Endothelial cell of umbilical vein (primary cell): ENCODE measurements around the gene AAGAB. TPM values are rescaled to one million over a fixed set of nuclear protein-coding genes. Genes with fewer than 3 reads are reported as not detected.

ENCODE experiments used
- BruUV-seq: library from RNA; stranded (reverse); fragments of 400-500 nt; replicated peaks from 2 replicates; lab custom pipeline; 2021; lab: Mats Ljungman, UMichigan
- CTCF ChIA-PET: fragments of 300-600, 350-600 bp; sonication (Branson Sonifier 250); formaldehyde crosslinking; loops from one replicate; lab custom pipeline; 2021; ENCODE audit warnings: antibody characterized with exemption, inconsistent platforms; lab: Charles Lee
- POLR2A ChIA-PET: fragments of 300-600, 350-600 bp; sonication (Branson Sonifier 250); formaldehyde crosslinking; loops from one replicate; lab custom pipeline; 2021; ENCODE audit warnings: antibody characterized with exemption, inconsistent platforms; lab: Charles Lee
- DNase-seq: peaks from one replicate; pipeline ENCODE4 v3.0.0-alpha.2; 2011; ENCODE audit warnings: low read depth, low spot score
- FAIRE-seq: peaks from 2 replicates; lab custom pipeline; 2011; peaks lifted over from hg19 to GRCh38; lab: Jason Lieb, UNC
- H2AFZ ChIP-seq: 2 replicates; pipeline ENCODE4 v1.6.0; 2012; ENCODE audit warnings: low read depth, low read length, control low read depth, inconsistent platforms
- H3K27ac ChIP-seq: 2 replicates; pipeline ENCODE4 v1.5.1; 2011; ENCODE audit warnings: low read depth, mild to moderate bottlenecking, control low read depth, low read length, moderate library complexity; ENCODE audit not compliant: insufficient read depth
- H3K27me3 ChIP-seq, 2 experiments: 2 replicates each; pipeline versions ENCODE4 v1.6.0 to v1.6.1; 2011; ENCODE audit warnings: low read length in 2 of 2, mixed read lengths in 1 of 2; ENCODE audit not compliant: control insufficient read depth in 2 of 2, insufficient read depth in 2 of 2
- H3K36me3 ChIP-seq, 2 experiments: 2 replicates in 1 of 2; 3 replicates in 1 of 2; pipeline ENCODE4 v1.5.1; 2011; ENCODE audit warnings: low read length in 2 of 2, mild to moderate bottlenecking in 1 of 2, moderate library complexity in 1 of 2; ENCODE audit not compliant: control insufficient read depth in 2 of 2, insufficient read depth in 2 of 2; ENCODE audit errors: extremely low read depth in 1 of 2
- H3K4me1 ChIP-seq: 3 replicates; pipeline ENCODE4 v1.5.1; 2011; ENCODE audit warnings: mild to moderate bottlenecking, low read length; ENCODE audit not compliant: control insufficient read depth, insufficient read depth; ENCODE audit errors: extremely low read depth
- H3K4me2 ChIP-seq: 2 replicates; pipeline ENCODE4 v1.6.1; 2011; ENCODE audit warnings: low read length, control low read depth, mixed read lengths; ENCODE audit not compliant: insufficient read depth
- H3K4me3 ChIP-seq, 3 experiments: fragments of 200-600 bp in 1 of 3; sonication (generic), shearing (Covaris generic) in 1 of 3; replicated peaks in 1 of 3; 2 replicates each; pipeline ENCODE4 v1.5.1; 2011 to 2016; ENCODE audit warnings: control low read depth in 3 of 3, low read length in 3 of 3, mild to moderate bottlenecking in 2 of 3, inconsistent platforms in 1 of 3, low read depth in 1 of 3, moderate library complexity in 1 of 3; ENCODE audit not compliant: insufficient read depth in 1 of 3
- H3K79me2 ChIP-seq: 2 replicates; pipeline ENCODE4 v1.6.0; 2012; ENCODE audit warnings: low read length, inconsistent platforms; ENCODE audit not compliant: control insufficient read depth, insufficient read depth
- H3K9ac ChIP-seq: replicated peaks from 2 replicates; pipeline ENCODE3; 2011; ENCODE audit warnings: low read length, control low read depth; ENCODE audit not compliant: insufficient read depth; ENCODE audit errors: extremely low read depth
- H3K9me1 ChIP-seq: replicated peaks from 3 replicates; pipeline ENCODE4 v1.6.0; 2011; ENCODE audit warnings: mild to moderate bottlenecking, low read length; ENCODE audit not compliant: control insufficient read depth, insufficient read depth; ENCODE audit errors: extremely low read depth
- H3K9me3 ChIP-seq: replicated peaks from 2 replicates; pipeline ENCODE4 v1.5.1; 2012; ENCODE audit warnings: low read length, inconsistent platforms; ENCODE audit not compliant: control insufficient read depth, insufficient read depth
- H4K20me1 ChIP-seq: replicated peaks from 2 replicates; pipeline ENCODE3; 2011; ENCODE audit warnings: mild to moderate bottlenecking, low read length; ENCODE audit not compliant: control insufficient read depth, insufficient read depth; ENCODE audit errors: extremely low read depth
- EZH2 ChIP-seq: IDR thresholded peaks from 2 replicates; pipeline ENCODE4 v1.6.1; 2012; ENCODE audit warnings: borderline replicate concordance, low read depth, mild to moderate bottlenecking, moderate library complexity, low read length, inconsistent platforms; ENCODE audit not compliant: severe bottlenecking
- FOS ChIP-seq: IDR thresholded peaks from 2 replicates; pipeline ENCODE4 v1.6.1; 2011; ENCODE audit warnings: mild to moderate bottlenecking, low read length, moderate library complexity, borderline replicate concordance; ENCODE audit not compliant: insufficient read depth
- GATA2 ChIP-seq: IDR thresholded peaks from 2 replicates; pipeline ENCODE4 v1.7.0; 2011; ENCODE audit warnings: low read depth, mild to moderate bottlenecking, moderate library complexity, mixed read lengths, low read length; ENCODE audit not compliant: insufficient read length, insufficient read depth
- JUN ChIP-seq: IDR thresholded peaks from 2 replicates; pipeline ENCODE4 v1.6.1; 2011; ENCODE audit warnings: borderline replicate concordance, low read depth; ENCODE audit not compliant: insufficient read length, insufficient read depth
- MAX ChIP-seq: IDR thresholded peaks from 2 replicates; pipeline ENCODE4 v1.6.1; 2011; ENCODE audit not compliant: insufficient read depth, insufficient read length
- MYC ChIP-seq: IDR thresholded peaks from one replicate; pipeline ENCODE4 v1.6.1; 2011; ENCODE audit warnings: mild to moderate bottlenecking, low read depth, low read length
- POLR2A ChIP-seq: IDR thresholded peaks from 2 replicates; pipeline ENCODE4 v1.6.1; 2012; ENCODE audit warnings: low read depth, mild to moderate bottlenecking, control low read depth, low read length
- POLR2AphosphoS5 ChIP-seq: IDR thresholded peaks from 2 replicates; pipeline ENCODE4 v1.6.1; 2012; ENCODE audit warnings: low read depth, mild to moderate bottlenecking, control low read depth, low read length, moderate library complexity; ENCODE audit not compliant: insufficient read depth
- dilution Hi-C: fragments of 300-500 bp; cut with MboI; formaldehyde crosslinking; loops from one replicate; pipeline ENCODE4 v1.15.0; 2019; ENCODE audit warnings: low sequenced_read_pairs; ENCODE audit not compliant: extremely low pct_ligation_motif_present
- intact Hi-C: fragments of 100-400 bp; cut with micrococcal nuclease; formaldehyde crosslinking; loops from one replicate; pipeline ENCODE4 v1.10.0; 2022
- polyA plus RNA-seq, 4 experiments: library from polyadenylated mRNA; depleted of rRNA in 3 of 4; stranded (reverse) in 3 of 4; unstranded in 1 of 4; fragments of >200 nt; gene quantifications; 2 replicates each; pipeline versions ENCODE4 v1.2.1 to v1.2.3, GENCODE V29; 2011 to 2012; ENCODE audit warnings: missing spikeins in 1 of 4
- total RNA-seq: library from RNA; stranded (reverse); gene quantifications from 2 replicates; pipeline ENCODE4 v1.2.3, GENCODE V29; 2021
- TF ChIP-seq, protein P1 (sequence below), 2 donors: IDR thresholded peaks; 1 replicate in 1 of 2; 2 replicates in 1 of 2; pipeline ENCODE4 v1.5.1; 2011; ENCODE audit warnings: low read length in 2 of 2, mild to moderate bottlenecking in 2 of 2, moderate library complexity in 2 of 2, control low read depth in 1 of 2, inconsistent platforms in 1 of 2, low read depth in 1 of 2; ENCODE audit not compliant: insufficient read depth in 1 of 2; ENCODE audit errors: extremely low read depth in 1 of 2

The AAGAB gene
- total and polyA plus RNA-seq, 2 donors (not counting 3 experiments of a cell fraction or from before 2014, with no cell fraction given) = 21.2 to 42.6 TPM

DNA sequence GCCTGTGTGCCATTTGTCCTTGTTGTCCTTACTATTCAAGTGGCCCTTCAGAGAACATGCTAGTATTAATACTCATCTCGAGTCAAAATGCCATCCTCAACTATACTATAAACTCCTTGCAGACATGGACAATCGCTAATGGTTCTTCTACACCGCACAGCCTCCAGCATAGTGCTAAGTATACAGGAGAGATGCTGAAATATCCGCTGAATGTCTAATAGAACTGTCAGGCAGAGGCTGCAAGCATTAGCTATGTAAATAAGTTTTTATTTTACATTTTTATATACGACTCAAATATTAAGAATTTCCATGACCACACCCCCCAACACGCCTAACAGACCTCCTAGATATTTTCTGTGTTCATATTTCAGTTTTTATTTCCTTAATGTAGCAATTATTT, 39.4 kb downstream of the AAGAB start:
- Histone ChIP-seq H4K20me1 (no peaks in the 10 kb centered on the region), H3K79me2 (no peaks in the 10 kb centered on the region), H3K4me3 (no peak overlapping the region), H3K4me1 (no peaks in the 10 kb centered on the region), H3K27me3 (no peaks in the 10 kb centered on the region), H2AFZ (no peak overlapping the region), H3K4me2 (no peak overlapping the region), H3K9me1 (no peaks in the 10 kb centered on the region), H3K9ac (no peak overlapping the region), H3K36me3 (peaks cover 0 to under 1% of the 10 kb centered on the region in 2 experiments), H3K27ac (no peak overlapping the region), H3K9me3 (no peaks in the 10 kb centered on the region)
- ChIA-PET CTCF (no interaction called here), POLR2A (no interaction called here)
- no peak for FAIRE-seq
- intact Hi-C loops (no loop called here), dilution Hi-C loops (no loop called here)
- no TSS peak for BruUV-seq
- no peak for TF ChIP-seq FOS
- no peak for TF ChIP-seq MAX
- TF ChIP-seq, protein P1, sequence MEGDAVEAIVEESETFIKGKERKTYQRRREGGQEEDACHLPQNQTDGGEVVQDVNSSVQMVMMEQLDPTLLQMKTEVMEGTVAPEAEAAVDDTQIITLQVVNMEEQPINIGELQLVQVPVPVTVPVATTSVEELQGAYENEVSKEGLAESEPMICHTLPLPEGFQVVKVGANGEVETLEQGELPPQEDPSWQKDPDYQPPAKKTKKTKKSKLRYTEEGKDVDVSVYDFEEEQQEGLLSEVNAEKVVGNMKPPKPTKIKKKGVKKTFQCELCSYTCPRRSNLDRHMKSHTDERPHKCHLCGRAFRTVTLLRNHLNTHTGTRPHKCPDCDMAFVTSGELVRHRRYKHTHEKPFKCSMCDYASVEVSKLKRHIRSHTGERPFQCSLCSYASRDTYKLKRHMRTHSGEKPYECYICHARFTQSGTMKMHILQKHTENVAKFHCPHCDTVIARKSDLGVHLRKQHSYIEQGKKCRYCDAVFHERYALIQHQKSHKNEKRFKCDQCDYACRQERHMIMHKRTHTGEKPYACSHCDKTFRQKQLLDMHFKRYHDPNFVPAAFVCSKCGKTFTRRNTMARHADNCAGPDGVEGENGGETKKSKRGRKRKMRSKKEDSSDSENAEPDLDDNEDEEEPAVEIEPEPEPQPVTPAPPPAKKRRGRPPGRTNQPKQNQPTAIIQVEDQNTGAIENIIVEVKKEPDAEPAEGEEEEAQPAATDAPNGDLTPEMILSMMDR (IDR thresholded peaks at IDR 0.05; ENCODE audit: extremely low read depth in 1 of 2, insufficient read depth in 1 of 2, low read depth in 1 of 2, low read length in 2 of 2) = no peak
- no peak for TF ChIP-seq EZH2
- no peak for TF ChIP-seq JUN
- no peak for TF ChIP-seq POLR2A
- TF ChIP-seq MYC = no peak
- TF ChIP-seq POLR2AphosphoS5 = no peak
- TF ChIP-seq GATA2 = no peak
- no peak for DNase-seq
